ENCODE data around the gene OPN1MW3. TPM values are rescaled to one million over a fixed set of nuclear protein-coding genes. Genes with fewer than 3 reads are reported as not detected.
"Not testable (repeated sequence)": the region's sequence is repeated elsewhere in the genome, so short reads cannot be mapped to it uniquely, and the experiment has no call there.

Gene OPN1MW3
- total RNA-seq, 1 donor from 2014 or later, result not detected

DNA sequence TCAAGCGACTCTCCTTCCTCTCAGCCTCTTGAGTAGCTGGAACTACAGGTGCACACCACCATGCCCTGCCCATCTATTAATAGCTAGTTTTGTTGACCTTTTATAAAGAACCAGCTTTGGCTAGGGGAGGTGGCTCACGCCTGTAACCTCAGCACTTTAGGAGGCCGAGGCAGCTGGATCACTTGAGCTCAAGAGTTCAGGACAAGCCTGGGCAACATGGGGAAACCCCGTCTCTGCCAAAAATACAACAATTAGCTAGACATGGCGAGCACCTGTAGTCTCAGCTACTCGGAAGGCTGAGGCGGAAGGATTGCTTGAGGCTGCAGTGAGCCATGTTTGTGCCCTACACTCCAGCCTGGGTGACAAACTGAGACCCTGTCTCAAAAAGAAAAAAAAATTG, 40.9 kb downstream of the OPN1MW3 start:
- intact Hi-C loops (cut with DNase I), result no loop called here
- H3K36me3 ChIP-seq, result no peaks in the 10 kb centered on the region
- no peak for TF ChIP-seq CTCF (IDR thresholded peaks at IDR 0.05)
- no peaks in the 10 kb centered on the region for H3K4me1 ChIP-seq
- H3K27me3 ChIP-seq, result no peaks in the 10 kb centered on the region
- no peaks in the 10 kb centered on the region for H3K9me3 ChIP-seq
- no peak overlapping the region for H3K4me3 ChIP-seq
- no peak for DNase-seq (ENCODE audit: low spot score in 2 of 2)
- no peak overlapping the region for H3K27ac ChIP-seq

- Histone ChIP-seq H3K9me3 (no peaks in the 10 kb centered on the region), H3K4me3 (no peak overlapping the region), H3K4me1 (no peaks in the 10 kb centered on the region), H3K36me3 (no peaks in the 10 kb centered on the region), H3K27ac (no peak overlapping the region), H3K27me3 (no peaks in the 10 kb centered on the region)
- no peak for TF ChIP-seq CTCF (IDR thresholded peaks at IDR 0.05)
- intact Hi-C loops (cut with DNase I), result no loop called here
- DNase-seq (ENCODE audit: low spot score in 2 of 2), result no peak
These were observed 43.4 kb downstream of the OPN1MW3 start for GRCh38 chrX:154300816-154301215.

DNA sequence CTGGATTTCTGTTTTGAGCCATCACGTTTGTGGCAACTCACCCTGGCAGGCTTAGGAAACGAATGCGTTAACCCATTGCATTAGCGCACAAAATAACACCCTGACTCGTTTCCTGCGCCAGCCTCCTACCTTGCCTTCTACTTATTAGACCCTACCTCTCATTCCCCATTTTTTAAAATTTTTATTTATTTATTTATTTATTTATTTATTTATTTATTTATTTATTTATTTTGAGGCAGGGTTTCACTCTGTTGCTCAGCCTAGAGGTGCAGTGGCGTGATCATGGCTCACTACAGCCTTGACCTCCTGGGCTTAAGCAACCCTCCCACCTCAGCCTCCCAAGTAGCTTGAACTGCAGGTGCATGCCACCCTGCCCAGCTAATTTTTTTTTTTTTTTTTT, 45.6 kb downstream of the OPN1MW3 start:
- H3K4me3 ChIP-seq; H3K9me3 ChIP-seq; H3K27me3 ChIP-seq; intact Hi-C loops (cut with DNase I); H3K36me3 ChIP-seq; DNase-seq (ENCODE audit: low spot score in 2 of 2); H3K27ac ChIP-seq; H3K4me1 ChIP-seq: not testable (repeated sequence)

DNA sequence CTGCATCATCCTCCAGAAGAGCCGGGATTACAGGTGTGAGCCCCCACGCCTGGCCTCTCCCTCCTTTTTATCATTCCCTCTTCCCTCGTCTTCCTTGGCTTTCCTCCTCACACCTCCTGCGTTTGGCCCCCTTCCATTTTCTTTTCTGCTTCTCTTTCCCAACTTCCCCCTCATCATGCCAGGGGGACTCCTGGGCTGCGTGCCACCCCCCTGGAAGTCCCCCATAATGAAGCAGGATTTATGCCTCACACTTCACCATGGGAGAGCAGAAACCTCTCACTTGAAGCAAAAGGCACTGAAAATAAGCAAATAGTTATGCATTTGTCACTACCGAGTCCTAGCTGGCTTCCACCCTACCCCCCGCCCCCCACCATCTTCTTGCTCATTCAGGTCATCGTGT, 46.1 kb downstream of the OPN1MW3 start:
- no peak for TF ChIP-seq CTCF (IDR thresholded peaks at IDR 0.05)
- H3K4me3 ChIP-seq, result no peak overlapping the region
- H3K27ac ChIP-seq, result no peak overlapping the region
- H3K9me3 ChIP-seq, result no peaks in the 10 kb centered on the region
- H3K4me1 ChIP-seq, result no peaks in the 10 kb centered on the region
- intact Hi-C loops (cut with DNase I), result no loop called here
- DNase-seq (ENCODE audit: low spot score in 2 of 2), result no peak
- H3K27me3 ChIP-seq, result no peaks in the 10 kb centered on the region
- H3K36me3 ChIP-seq, result no peaks in the 10 kb centered on the region

- Histone ChIP-seq H3K36me3 (no peaks in the 10 kb centered on the region), H3K4me1 (no peaks in the 10 kb centered on the region), H3K9me3 (no peaks in the 10 kb centered on the region), H3K4me3 (no peak overlapping the region), H3K27me3 (no peaks in the 10 kb centered on the region), H3K27ac (no peak overlapping the region)
- no peak for DNase-seq (ENCODE audit: low spot score in 2 of 2)
- no peak for TF ChIP-seq CTCF (IDR thresholded peaks at IDR 0.05)
- intact Hi-C loops (cut with DNase I), result no loop called here
These were observed 47.5 kb downstream of the OPN1MW3 start for GRCh38 chrX:154304846-154305245.

GRCh38 chrX:154305541-154306205, 48.3 kb downstream of the OPN1MW3 start:
- H3K9me3 ChIP-seq, result no peaks in the 10 kb centered on the region
- no peaks in the 10 kb centered on the region for H3K27me3 ChIP-seq
- no peak overlapping the region for H3K27ac ChIP-seq
- no peak overlapping the region for H3K4me3 ChIP-seq
- TF ChIP-seq CTCF (IDR thresholded peaks at IDR 0.05), result no peak
- DNase-seq (ENCODE audit: low spot score in 2 of 2), result no peak
- H3K36me3 ChIP-seq, result no peaks in the 10 kb centered on the region
- intact Hi-C loops (cut with DNase I), result no loop called here
- no peaks in the 10 kb centered on the region for H3K4me1 ChIP-seq

Measured in ascending aorta (tissue), 2 donors.